HG02610 (cell line): ENCODE measurements around the gene TUBE1.
"Not testable (repeated sequence)": the region's sequence is repeated elsewhere in the genome, so short reads cannot be mapped to it uniquely, and the experiment has no call there.

Experiments
- ATAC-seq: cut with Tn5 transposase; IDR thresholded peaks from one replicate; pipeline ENCODE4 v1.9.1; 2021; ENCODE audit warnings: mild to moderate bottlenecking, moderate library complexity; ENCODE audit not compliant: unreplicated experiment

The TUBE1 gene

GRCh38 chr6:112065426-112065986 lies 21.8 kb downstream of the TUBE1 start:
- no peak for ATAC-seq

GRCh38 chr6:112062966-112063365 lies 24.3 kb downstream of the TUBE1 start:
- no peak for ATAC-seq

- ATAC-seq, result no peak
Observed at GRCh38 chr6:112061605-112062004, 25.7 kb downstream of the TUBE1 start.

- ATAC-seq, result no peak
Observed at GRCh38 chr6:112058243-112059032, 28.8 kb downstream of the TUBE1 start.

- no peak for ATAC-seq
Observed at GRCh38 chr6:112054555-112055190, 32.6 kb downstream of the TUBE1 start.

GRCh38 chr6:112054001-112054400 lies 33.3 kb downstream of the TUBE1 start, which contains the start of gene CCN6:
Gene CCN6, plus strand, starts transcription at chr6:112054104. Its CDS starts 254 bp downstream, at chr6:112054358.
- ATAC-seq, result no peak

- ATAC-seq, result not testable (repeated sequence)
Observed at GRCh38 chr6:112051251-112051740, 36.0 kb downstream of the TUBE1 start.

GRCh38 chr6:112050429-112050828 lies 36.9 kb downstream of the TUBE1 start:
- ATAC-seq, result no peak

GRCh38 chr6:112049996-112050395 lies 37.3 kb downstream of the TUBE1 start:
- no peak for ATAC-seq

- ATAC-seq, result no peak
Observed at GRCh38 chr6:112049026-112049799, 38.1 kb downstream of the TUBE1 start.

GRCh38 chr6:112047523-112047922 lies 39.8 kb downstream of the TUBE1 start:
- not testable (repeated sequence) for ATAC-seq

GRCh38 chr6:112044856-112045255 lies 42.4 kb downstream of the TUBE1 start:
- ATAC-seq, result no peak

GRCh38 chr6:112044196-112044595 lies 43.1 kb downstream of the TUBE1 start:
- no peak for ATAC-seq

- ATAC-seq, result peak; percentile 91
Observed at GRCh38 chr6:112043032-112044007, 44.0 kb downstream of the TUBE1 start.

- no peak for ATAC-seq
Observed at GRCh38 chr6:112041535-112041934, 45.7 kb downstream of the TUBE1 start.

- no peak for ATAC-seq
Observed at GRCh38 chr6:112040956-112041355, 46.3 kb downstream of the TUBE1 start.

GRCh38 chr6:112039431-112039770 lies 47.9 kb downstream of the TUBE1 start:
- no peak for ATAC-seq

GRCh38 chr6:112038756-112039430 lies 48.4 kb downstream of the TUBE1 start:
- no peak for ATAC-seq

GRCh38 chr6:112038268-112038667 lies 49.0 kb downstream of the TUBE1 start:
- no peak for ATAC-seq
